K562 (cell line): ENCODE results near the gene CRYBG2. TPM values are rescaled to one million over a fixed set of nuclear protein-coding genes. Genes with fewer than 3 reads are reported as not detected.

Experiments
- CREB1 ChIP-seq, 2 experiments: sonication (generic) in 1 of 2; formaldehyde crosslinking in 1 of 2; IDR thresholded peaks; 2 replicates each; pipeline versions ENCODE4 v1.6.1 to v1.8.0; 2012 to 2022; ENCODE audit warnings: inconsistent platforms in 1 of 2, mild to moderate bottlenecking in 1 of 2, missing genetic modification reagents in 1 of 2, moderate library complexity in 1 of 2
- DLX4 ChIP-seq: fragments of 250-450 bp; sonication (Bioruptor Pico); IDR thresholded peaks from 2 replicates; pipeline ENCODE4 v1.6.1; 2021; ENCODE audit warnings: mild to moderate bottlenecking
- HEY1 ChIP-seq: fragments of 250-450 bp; sonication (Bioruptor Pico); IDR thresholded peaks from 2 replicates; pipeline ENCODE4 v1.5.0; 2020; ENCODE audit warnings: mild to moderate bottlenecking, moderate library complexity, borderline replicate concordance
- JUNB ChIP-seq: fragments of 450-650 bp; formaldehyde crosslinking; conservative IDR thresholded peaks from 2 replicates; pipeline ENCODE4 v1.4.0; 2020; ENCODE audit warnings: mild to moderate bottlenecking
- KDM1A ChIP-seq, 2 experiments: fragments of 450-650 bp; IDR thresholded peaks; 2 replicates each; pipeline ENCODE4 v1.6.1; 2016; ENCODE audit warnings: mild to moderate bottlenecking in 2 of 2
- KLF16 ChIP-seq: IDR thresholded peaks from 2 replicates; pipeline ENCODE4 v1.6.1; 2016; ENCODE audit warnings: antibody characterized with exemption
- LEF1 ChIP-seq: fragments of 450-650 bp; IDR thresholded peaks from 2 replicates; pipeline ENCODE4 v1.6.1; 2016; ENCODE audit warnings: mild to moderate bottlenecking
- MBD1 ChIP-seq: fragments of 250-450 bp; sonication (Bioruptor Pico); IDR thresholded peaks from 2 replicates; pipeline ENCODE4 v1.8.0; 2022; ENCODE audit warnings: inconsistent platforms
- MITF ChIP-seq: IDR thresholded peaks from 2 replicates; pipeline ENCODE4 v1.6.1; 2014; ENCODE audit warnings: antibody characterized with exemption
- NEUROD1 ChIP-seq: fragments of 150-350 bp; IDR thresholded peaks from 2 replicates; pipeline ENCODE4 v1.6.1; 2014; ENCODE audit warnings: borderline replicate concordance, low read length, low read depth; ENCODE audit not compliant: partially characterized antibody
- POLR2AphosphoS5 ChIP-seq: IDR thresholded peaks from 2 replicates; pipeline ENCODE4 v1.6.1; 2011; ENCODE audit warnings: mild to moderate bottlenecking, low read depth, low read length, moderate library complexity; ENCODE audit not compliant: control insufficient read depth, insufficient read depth
- RAD21 ChIP-seq, 2 experiments: fragments of 250-450 bp in 1 of 2; fragments of 450-650 bp in 1 of 2; sonication (Bioruptor Pico) in 1 of 2; formaldehyde crosslinking in 1 of 2; IDR thresholded peaks in 1 of 2; conservative IDR thresholded peaks in 1 of 2; 2 replicates each; pipeline versions ENCODE4 v1.4.0 to v1.8.0; 2020 to 2022; ENCODE audit warnings: mild to moderate bottlenecking in 2 of 2, moderate library complexity in 1 of 2
- TBL1XR1 ChIP-seq, 2 experiments: IDR thresholded peaks; 2 replicates each; pipeline ENCODE4 v1.6.1; 2012; ENCODE audit warnings: improper control_type of control experiment in 2 of 2, low read length in 2 of 2, mild to moderate bottlenecking in 1 of 2
- TEAD4 ChIP-seq, 2 experiments: sonication (generic) in 1 of 2; formaldehyde crosslinking in 1 of 2; IDR thresholded peaks; 2 replicates each; pipeline versions ENCODE4 v1.6.1 to v1.8.0; 2012 to 2022; ENCODE audit warnings: borderline replicate concordance in 1 of 2, inconsistent platforms in 1 of 2, low read length in 1 of 2, mild to moderate bottlenecking in 1 of 2, missing genetic modification reagents in 1 of 2
- USF1 ChIP-seq: sonication (generic); formaldehyde crosslinking; IDR thresholded peaks from 2 replicates; pipeline ENCODE4 v1.9.0; 2022; ENCODE audit warnings: mild to moderate bottlenecking, missing genetic modification reagents
- ZBTB1 ChIP-seq: sonication (generic); formaldehyde crosslinking; IDR thresholded peaks from 2 replicates; pipeline ENCODE4 v1.8.1; 2023; ENCODE audit warnings: missing genetic modification reagents, low read depth, mild to moderate bottlenecking, borderline replicate concordance
- ZBTB2 ChIP-seq: fragments of 450-650 bp; IDR thresholded peaks from 2 replicates; pipeline ENCODE4 v1.6.1; 2016; ENCODE audit warnings: antibody characterized with exemption
- ZBTB7A ChIP-seq: IDR thresholded peaks from 2 replicates; pipeline ENCODE4 v1.6.1; 2011; ENCODE audit warnings: low read depth, mild to moderate bottlenecking, low read length, moderate library complexity, borderline replicate concordance; ENCODE audit not compliant: control insufficient read depth
- ZNF263 ChIP-seq: sonication (generic); formaldehyde crosslinking; IDR thresholded peaks from 2 replicates; pipeline ENCODE4 v1.8.0; 2022; ENCODE audit warnings: mild to moderate bottlenecking, missing genetic modification reagents, borderline replicate concordance
- polyA plus RNA-seq, 8 experiments: library from polyadenylated mRNA; depleted of rRNA in 4 of 8; stranded (reverse) in 5 of 8; unstranded in 3 of 8; fragments of >200 nt; fragmentation: Nextera tagmentation in 2 of 8; fragmentation: Illumina TruSeq in 1 of 8; extraction: Ambion mirVana in 2 of 8; extraction: Trizol in 1 of 8; gene quantifications; 2 replicates each; pipeline versions ENCODE4 v1.2.1 to v1.2.3, GENCODE V29; 2011 to 2014; ENCODE audit warnings: inconsistent platforms in 1 of 8, missing spikeins in 1 of 8
- total RNA-seq, 7 experiments: library from RNA; depleted of rRNA in 6 of 7; stranded (reverse); fragments of >200 nt in 6 of 7; fragmentation: Illumina TruSeq in 2 of 7; extraction: Trizol in 2 of 7; gene quantifications; 2 replicates each; pipeline versions ENCODE4 v1.2.1 to v1.2.3, GENCODE V29; 2011 to 2021; ENCODE audit warnings: low replicate concordance in 1 of 7

The CRYBG2 gene
- total and polyA plus RNA-seq, 9 of the 15 experiments (the other 6 are each of a cell fraction or from before 2014, with no cell fraction given), result 0.39 to 8.5 (median 3.7) TPM

- TF ChIP-seq ZNF263 (CRISPR knock-in tag) (0 out of 2 replicates have a peak, but pooled peaks have one; percentile 24), DLX4 (CRISPR knock-in tag) (no peak), JUNB (no peak; the same call in 1 of the 2 replicates), NEUROD1 (peak; percentile 40), KLF16 (peak; percentile 62; the same call in 1 of the 2 replicates), USF1 (CRISPR knock-in tag) (peak; percentile 92), LEF1 (0 out of 2 replicates have a peak, but pooled peaks have one; percentile 14), ZBTB2 (0 out of 2 replicates have a peak, but pooled peaks have one; percentile 45), TBL1XR1 (IDR thresholded peaks at IDR 0.05; ENCODE audit: low read length in 2 of 2) (no peak), ZBTB7A (no peak), MITF (peak; percentile 77; the same call in 1 of the 2 replicates), MBD1 (CRISPR knock-in tag) (no peak), POLR2AphosphoS5 (0 out of 2 replicates have a peak, but pooled peaks have one; percentile 30), CREB1 (IDR thresholded peaks at IDR 0.05) (no peak), CREB1 (CRISPR knock-in tag; IDR thresholded peaks at IDR 0.05) (no peak), TEAD4 (IDR thresholded peaks at IDR 0.05; ENCODE audit: low read length) (no peak; the same call in 1 of the 2 replicates), TEAD4 (CRISPR knock-in tag; IDR thresholded peaks at IDR 0.05; ENCODE audit: borderline replicate concordance) (no peak), ZBTB1 (CRISPR knock-in tag) (0 out of 2 replicates have a peak, but pooled peaks have one; percentile 22), RAD21 (CRISPR knock-in tag; conservative IDR thresholded peaks at IDR 0.05 in 1 of 2, IDR thresholded peaks at IDR 0.05 in 1 of 2) (peak; percentile 91 to 93), KDM1A (IDR thresholded peaks at IDR 0.05) (peak; percentile 28 to 46; a peak in 2 of 4 replicates), HEY1 (CRISPR knock-in tag) (0 out of 2 replicates have a peak, but pooled peaks have one; percentile 5)
These were observed 78.1 kb downstream of the CRYBG2 start (continued) for GRCh38 chr1:26275580-26276431.
